Stimulated activated CD4-positive, alpha-beta T cell treated with anti-CD3 and anti-CD28 coated beads, TNF-alpha, amount 100 ng/mL, for 4 hours (primary cell): ENCODE measurements around the gene PRKACG.
A peak's percentile ranks its signal among the peaks of the same experiment; 100 is the strongest.
"Not testable (repeated sequence)": the region's sequence is repeated elsewhere in the genome, so short reads cannot be mapped to it uniquely, and the experiment has no call there.

Experiments
- DNase-seq, 3 experiments: peaks; one replicate each; pipeline ENCODE4 v3.0.0-alpha.2; 2020; ENCODE audit warnings: low read depth in 3 of 3

PRKACG gene

DNA sequence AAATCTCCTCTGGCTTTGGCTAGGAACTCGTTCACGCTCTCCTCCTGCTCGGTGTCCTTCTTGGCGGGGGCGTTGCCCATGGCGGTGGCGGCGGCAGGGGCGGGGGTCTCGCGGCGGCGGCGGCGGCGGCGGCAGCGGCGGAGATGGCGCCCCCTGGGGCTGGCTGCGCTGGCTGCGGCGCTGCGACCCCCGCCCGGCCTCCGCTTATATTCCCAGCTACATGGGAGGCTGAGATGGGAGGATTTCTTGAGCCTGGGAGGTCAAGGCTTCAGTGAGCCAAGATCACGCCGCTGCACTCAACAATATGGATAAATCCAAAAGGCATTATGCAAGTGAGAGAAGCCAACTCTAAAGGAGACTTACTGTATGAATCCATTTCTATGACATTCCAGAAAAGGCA is at the start of gene PRKACG:
TSS of gene PRKACG (minus strand) at position 101 of the 400 bp plus-strand sequence. CDS start at position 80, 21 bp downstream.
- no peak for DNase-seq

DNA sequence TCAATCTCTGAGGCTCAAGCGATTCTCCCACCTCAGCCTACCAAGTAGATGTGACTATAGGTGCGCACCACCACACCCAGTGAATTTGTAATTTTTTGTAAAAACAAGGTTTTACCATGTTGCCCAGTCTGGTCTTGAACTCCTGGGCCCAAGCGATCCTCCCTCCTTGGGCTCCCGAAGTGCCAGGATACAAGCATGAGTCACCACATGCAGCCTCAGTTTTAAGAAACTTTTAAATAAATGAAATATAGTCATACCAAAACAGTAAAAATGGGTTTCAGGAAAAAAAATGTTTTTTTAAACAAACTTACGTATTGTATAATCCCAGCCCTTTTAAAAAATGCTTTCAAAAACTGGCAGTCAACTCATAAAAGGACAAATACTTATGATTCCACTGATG is 48.3 kb upstream of the PRKACG start:
- DNase-seq, result no peak

DNA sequence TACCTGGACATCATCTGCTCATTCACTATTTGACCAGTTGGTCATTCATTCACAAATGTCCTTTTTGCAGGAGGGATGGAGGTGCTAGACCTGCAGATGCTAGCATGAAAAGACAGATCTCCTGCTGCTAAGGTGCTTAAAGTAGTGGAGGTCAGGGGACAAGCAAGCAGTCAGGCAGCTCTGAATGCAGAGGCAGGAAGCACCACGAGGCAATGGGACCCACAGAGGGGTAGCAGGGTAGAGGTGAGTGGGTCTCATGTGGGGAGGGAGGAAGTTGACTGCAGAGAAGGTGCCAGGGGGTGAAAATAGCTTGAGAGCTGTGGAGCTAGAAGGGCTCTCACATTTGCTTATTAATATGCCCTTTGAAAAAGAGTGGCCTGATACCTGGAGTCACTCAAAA is 46.9 kb upstream of the PRKACG start:
- no peak for DNase-seq

DNA sequence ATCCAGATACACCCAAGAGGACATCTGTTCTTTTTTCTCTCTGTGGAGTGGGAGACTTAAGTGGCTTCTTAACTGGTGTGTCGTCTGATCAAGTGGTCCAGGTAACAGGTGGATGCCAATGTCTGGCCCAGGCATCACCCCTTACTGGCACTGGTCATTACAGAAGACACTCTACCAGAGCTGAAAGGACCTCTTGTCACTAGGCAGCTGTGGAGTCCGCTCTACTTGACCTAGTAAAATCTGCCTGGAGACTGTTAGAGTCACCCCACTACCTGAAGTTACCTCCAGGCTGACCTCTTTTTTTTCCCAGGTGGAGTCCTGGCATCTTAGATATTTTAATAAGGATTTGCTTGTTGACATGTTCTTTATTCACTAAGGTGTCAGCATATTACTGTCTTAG is 44.2 kb upstream of the PRKACG start:
- no peak for DNase-seq

DNA sequence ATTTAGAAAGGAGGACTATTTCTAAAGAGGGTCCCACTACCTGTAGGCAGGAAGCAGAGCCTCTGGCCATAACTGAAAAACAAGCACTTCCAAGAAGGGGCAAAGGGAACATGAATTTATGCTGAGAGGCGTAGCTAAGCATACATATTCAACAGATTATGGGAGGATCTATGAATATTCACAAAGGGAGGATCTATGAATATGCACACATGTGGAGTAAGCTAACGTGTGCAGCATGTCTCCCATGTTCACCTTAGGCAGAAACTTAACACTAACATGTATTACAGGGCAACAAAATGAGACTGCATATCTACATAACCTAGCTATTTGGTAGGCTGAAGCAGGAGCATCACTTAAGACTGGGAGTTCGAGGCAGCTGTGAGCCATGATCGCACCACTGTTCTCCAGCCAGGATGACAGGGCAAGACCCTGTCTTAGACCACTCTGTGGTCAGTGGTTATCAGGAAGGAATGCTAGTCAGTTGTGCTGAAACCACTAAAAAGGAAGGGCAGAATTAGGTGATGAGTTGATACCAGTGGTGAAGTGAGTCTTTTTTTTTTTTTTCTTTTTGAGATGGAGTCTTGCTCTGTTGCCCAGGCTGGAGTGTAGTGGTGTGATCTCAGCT is 42.4 kb upstream of the PRKACG start:
- no peak for DNase-seq

DNA sequence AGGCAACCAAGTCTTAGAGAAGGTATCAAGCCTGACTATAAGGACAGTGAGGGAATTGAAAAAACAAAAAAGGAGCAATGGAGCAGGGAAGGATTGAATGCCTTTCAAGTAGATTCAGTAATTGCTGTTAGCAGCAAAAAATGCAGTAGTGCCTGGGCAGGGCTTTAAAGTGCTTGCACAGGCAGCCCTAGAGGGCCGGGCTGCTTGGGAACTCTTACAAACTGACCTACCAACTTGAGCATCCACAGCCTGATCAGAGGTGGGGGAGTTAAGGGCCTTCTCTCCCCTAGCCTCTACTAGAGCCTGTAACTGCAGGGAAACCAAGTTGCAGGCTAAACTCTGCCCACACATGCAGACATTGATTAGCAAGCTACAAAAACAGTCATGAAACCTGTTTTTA is 41.1 kb upstream of the PRKACG start:
- no peak for DNase-seq

DNA sequence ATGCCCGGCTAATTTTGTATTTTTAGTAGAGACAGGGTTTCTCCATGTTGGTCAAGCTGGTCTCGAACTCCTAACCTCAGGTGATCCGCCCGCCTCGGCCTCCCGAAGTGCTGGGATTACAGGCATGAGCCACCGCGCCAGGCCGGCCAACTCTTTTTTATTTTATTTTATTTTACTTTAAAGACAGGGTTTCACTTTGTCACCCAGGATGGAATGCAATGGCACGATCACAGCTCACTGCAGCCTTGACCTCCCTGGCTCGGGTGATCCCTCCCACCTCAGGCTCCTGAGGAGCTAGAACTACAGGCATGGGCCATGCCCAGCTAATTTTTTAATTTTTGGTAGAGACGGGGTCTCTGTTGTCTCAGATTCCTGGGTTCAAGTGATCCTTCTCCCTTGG is 37.0 kb upstream of the PRKACG start:
- not testable (repeated sequence) for DNase-seq

DNA sequence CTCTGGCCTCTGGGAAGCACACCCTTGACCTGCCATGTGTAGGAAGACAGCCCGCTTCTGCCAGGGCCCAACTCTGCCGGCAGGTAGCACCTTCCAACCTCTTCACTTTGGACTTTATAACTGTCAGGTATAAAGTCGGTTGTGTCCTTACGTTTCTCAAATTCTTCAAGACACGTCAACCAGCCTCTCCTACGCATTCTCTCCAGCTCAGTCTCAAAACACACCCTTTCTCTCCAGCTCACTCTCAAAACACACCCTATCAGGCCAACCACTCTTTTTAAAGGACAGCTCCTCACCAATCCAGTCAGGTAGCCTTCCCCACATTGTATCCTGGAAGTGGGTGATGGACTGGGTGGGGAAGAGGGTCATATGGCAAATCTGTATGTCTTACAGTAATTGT is 35.2 kb upstream of the PRKACG start:
- DNase-seq, result no peak

DNA sequence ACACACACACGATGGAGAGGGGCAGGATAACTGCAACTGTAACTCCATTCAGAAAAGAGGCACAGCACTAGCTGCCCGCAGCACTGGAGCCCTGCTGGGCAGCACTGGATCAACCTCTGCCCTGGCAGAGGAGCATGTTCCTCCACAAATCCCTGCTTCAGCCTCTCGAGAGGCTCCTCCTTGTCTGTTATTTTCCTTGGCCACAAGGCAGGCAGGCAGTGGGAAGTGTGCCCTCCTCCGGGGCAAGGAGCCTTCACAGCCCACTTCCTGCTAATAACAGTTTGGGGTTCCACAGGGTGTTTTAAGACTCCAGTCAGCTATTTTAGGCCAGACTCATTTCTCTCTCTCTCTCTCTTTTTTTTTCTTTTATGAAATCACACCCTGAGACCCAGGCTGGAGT is 33.5 kb upstream of the PRKACG start:
- no peak for DNase-seq

DNA sequence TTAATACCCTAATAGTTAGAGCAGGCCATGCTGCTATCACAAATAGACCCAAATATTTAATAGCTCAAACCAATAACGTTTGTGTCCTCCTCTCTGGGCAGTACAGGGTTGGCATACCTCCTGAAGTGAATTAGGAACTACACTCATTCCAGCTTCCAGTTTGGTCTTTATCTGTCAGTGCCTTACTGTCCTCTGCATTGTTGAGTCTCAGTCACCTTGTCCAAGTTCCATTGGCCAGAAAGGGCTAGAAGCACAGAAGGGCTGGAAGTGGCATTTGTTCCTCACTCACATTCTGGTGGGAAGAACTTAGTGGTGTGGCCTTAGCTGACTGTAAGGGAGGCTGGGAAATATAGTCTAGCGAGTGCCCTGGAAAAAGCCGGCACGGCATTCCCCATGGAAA is 32.8 kb upstream of the PRKACG start:
- DNase-seq, result no peak

DNA sequence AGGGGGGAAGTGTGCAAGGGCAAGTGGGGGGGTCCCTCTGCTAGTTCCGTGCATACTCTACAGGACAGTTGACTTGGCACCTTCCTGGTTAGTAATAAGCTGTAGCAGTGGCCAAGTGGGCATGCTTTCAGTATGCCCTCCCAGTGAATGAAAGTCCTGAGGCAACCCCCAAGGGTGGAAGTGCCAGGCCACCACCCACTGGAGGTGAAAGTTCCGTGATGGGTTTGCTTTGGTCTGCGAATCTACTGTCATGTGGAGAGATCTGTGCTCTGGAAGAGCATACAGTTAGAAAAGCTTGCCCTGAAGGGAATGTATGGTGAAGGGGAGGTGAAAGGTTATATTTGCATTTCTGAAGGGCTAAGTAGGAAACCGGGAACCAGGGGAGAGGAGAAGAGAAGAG is 31.9 kb upstream of the PRKACG start:
- no peak for DNase-seq

DNA sequence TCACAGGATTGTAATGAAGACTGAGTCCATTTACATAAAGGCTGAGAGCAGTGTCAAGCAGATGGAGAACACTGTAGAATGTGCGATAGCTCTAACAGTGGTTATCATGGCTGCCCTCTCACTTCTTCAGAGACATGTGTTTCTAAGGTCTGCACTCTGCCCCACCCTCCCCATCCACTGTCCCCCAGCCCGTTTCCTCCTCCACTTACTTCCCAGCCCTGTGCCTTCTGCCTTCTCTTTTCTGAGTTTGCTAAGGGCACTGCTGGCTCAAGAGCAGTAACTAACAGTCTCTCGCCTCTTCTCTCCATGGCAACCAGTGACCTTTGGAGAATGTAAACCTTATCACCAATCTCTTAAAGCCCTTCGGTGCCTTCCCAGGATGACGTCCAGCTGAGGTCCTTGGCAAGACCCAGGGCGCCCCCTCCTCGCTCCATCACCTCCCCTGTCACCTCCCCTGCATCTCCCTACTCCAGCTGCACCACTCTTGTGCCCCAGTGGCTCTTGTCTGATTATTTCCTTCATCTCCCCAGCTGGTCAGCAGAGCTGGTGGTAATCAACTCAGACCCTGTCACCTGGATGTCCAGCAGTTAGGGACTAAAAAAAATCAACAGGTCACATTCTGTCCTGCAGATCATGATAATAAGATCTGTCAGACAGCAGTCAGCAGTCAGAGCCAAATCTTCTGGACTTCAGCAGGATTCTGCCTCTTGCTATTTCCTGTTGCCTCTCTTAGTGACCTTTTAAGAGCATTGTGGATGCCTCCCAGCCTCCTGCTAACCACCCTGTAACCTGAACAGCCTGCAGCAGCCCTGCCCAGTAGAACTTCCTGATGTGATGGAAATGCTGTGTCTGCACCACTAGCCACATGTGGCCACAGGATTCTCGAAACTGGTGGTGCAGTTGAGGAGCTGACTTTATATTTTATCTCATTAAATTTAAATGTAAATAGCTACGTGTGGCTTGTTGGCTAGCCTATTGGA is 30.6 kb upstream of the PRKACG start:
- no peak for DNase-seq

DNA sequence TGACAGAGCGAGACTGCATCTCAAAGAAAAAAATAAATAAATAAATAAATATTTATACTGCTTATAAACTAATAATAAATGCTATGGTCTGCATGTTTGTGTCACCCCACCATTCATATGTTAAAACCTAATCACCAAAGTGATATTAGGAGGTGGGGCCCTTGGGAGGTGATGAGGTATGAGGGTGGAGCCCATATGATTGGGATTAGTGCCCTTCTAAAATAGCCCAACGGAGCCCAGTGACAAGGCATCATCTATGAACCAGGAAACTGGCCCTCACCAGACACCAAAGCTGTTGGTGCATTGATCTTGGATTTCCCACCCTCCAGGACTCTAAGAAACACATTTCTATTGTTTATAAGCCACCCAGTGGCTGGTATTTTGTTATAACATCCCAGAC is 26.7 kb upstream of the PRKACG start:
- DNase-seq, result no peak

DNA sequence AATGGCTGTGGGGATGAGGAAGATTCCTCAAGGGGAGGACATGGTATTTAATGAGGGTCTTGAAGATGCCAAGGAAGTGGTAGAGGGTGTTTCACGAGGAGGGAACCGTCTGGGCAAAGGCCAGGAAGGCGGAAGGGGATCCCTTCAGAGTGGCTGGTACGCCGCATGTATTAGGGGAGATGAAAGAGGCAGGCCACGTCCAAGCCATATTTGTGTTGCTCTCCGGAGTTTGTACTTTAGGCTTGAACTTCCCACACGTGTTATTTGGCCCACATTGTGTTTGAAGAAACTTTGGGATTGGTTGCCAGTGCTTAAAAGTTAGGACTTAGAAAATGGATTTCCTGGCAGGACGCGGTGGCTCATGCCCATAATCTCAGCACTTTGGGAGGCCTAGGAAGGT is 22.9 kb upstream of the PRKACG start:
- DNase-seq, result no peak

DNA sequence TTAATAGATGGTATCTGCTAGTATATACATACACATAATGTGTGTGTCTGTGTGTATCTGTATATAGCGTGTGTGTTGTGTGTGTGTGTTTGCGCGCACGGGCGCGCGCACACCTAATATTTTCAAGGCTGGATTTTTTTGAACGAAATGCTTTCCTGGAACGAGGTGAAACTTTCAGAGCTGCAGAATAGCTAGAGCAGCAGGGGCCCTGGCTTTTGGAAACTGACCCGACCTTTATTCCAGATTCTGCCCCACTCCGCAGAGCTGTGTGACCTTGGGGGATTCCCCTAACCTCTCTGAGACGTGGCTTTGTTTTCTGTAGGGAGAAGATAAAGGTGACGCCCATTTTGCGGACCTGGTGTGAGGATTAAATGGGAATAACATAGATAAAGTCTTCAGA is 22.4 kb upstream of the PRKACG start:
- peak in 1 of 3 experiments; percentile 6 for DNase-seq

DNA sequence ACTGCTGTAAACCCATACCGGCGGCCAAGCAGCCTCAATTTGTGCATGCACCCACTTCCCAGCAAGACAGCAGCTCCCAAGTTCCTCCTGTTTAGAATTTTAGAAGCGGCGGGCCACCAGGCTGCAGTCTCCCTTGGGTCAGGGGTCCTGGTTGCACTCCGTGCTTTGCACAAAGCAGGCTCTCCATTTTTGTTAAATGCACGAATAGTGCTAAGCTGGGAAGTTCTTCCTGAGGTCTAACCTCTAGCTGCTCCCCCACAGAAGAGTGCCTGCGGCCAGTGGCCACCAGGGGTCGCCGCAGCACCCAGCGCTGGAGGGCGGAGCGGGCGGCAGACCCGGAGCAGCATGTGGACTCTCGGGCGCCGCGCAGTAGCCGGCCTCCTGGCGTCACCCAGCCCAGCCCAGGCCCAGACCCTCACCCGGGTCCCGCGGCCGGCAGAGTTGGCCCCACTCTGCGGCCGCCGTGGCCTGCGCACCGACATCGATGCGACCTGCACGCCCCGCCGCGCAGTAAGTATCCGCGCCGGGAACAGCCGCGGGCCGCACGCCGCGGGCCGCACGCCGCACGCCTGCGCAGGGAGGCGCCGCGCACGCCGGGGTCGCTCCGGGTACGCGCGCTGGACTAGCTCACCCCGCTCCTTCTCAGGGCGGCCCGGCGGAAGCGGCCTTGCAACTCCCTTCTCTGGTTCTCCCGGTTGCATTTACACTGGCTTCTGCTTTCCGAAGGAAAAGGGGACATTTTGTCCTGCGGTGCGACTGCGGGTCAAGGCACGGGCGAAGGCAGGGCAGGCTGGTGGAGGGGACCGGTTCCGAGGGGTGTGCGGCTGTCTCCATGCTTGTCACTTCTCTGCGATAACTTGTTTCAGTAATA is 21.8 kb upstream of the PRKACG start, which contains the start of gene FXN:
TSS of gene FXN (plus strand) at position 315 of the 871 bp plus-strand sequence. CDS start at position 346, 31 bp downstream.
- DNase-seq, result peak; percentile 69 to 82 (median 74)

DNA sequence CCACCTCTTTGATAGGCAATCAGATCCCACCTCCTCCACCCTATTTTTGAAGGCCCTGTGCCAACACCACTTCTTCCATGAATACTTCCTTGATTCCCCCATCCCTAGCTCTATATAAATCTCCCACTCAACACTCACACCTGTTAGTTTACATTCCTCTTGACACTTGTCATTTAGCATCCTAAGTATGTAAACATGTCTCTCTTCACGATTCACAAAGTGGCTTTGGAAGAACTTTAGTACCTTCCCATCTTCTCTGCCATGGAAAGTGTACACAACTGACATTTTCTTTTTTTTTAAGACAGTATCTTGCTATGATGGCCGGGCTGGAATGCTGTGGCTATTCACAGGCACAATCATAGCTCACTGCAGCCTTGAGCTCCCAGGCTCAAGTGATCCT is 20.2 kb upstream of the PRKACG start:
- DNase-seq, result no peak

DNA sequence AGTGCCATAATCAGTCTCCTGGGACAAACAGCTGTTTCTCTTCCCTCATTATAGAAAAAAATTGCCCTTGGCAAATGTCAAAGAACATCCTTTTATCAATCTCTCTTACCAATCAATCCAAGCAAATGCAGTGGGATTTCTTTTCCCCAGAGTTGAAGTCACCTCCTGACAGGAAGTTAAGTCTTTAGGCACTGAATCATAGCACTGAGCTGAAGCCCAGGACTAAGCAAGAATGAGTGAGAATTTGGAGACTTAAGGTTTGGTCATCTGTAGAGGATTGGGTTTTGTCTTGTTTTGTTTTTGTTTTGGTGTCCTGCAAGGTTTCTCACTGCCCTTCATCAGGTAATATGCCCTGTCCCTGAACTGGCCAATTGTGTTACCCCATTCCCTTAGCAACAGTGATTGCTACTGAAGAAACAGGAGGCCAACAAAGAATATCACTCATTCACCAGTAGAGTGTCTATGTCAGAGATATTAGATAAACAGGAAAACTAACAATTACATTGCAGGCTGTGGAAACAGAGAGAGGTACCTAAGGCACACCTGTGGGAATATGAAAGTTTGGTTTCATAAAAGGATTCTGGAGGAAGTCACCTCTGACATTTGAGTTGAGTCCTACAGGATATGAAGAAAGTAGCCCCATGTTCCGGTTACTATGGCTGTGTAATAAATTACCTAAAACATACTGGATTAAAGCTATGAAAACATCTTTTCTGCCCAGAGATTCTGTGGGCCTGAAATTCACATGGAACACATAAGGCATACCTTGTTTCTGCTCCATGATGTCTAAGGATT is 17.1 kb upstream of the PRKACG start:
- no peak for DNase-seq

DNA sequence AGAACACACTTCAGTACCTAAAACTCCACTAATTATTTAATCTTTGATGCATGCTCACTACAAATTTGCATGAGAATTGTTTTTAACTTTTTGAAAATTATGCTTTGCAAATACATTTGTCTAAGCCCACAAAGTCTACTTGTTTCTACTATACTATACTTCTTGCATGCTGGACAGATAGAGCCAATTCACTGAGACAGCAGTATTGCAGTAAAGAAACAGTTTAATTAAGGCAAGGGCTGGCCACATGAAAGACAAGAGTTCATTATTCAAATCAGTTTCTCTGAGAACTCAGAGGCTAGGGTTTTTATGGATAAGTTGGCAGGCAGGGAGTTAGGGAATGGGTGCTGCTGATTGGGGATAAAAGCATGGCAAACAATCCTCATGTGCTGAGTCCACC is 15.6 kb upstream of the PRKACG start:
- DNase-seq, result no peak

DNA sequence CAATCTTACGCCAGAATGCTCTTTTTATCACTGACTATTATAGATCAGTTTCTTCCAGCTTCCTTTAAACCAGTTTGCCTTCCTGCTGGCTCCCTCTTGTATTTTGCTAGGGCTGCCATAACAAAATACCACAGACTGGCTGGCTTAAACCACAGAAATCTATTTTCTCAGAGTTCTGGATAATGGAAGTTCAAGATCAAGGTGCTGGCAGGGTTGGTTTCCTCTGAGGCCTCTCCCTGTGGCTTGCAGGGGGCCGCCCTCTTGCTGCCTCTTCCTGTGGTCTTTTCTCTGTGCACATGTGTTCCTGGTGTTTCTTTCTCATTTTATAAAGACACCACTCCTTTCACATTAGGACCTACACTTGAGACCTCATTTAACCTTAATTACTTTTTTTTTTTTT is 14.8 kb upstream of the PRKACG start:
- no peak for DNase-seq
